Measurements from ENCODE around the gene SPOCD1. TPM values are rescaled to one million over a fixed set of nuclear protein-coding genes. Genes with fewer than 3 reads are reported as not detected.

The SPOCD1 gene
- total RNA-seq, 4 donors from 2014 or later: 0.22 to 1.6 (median 0.96) TPM; not detected in 1

DNA sequence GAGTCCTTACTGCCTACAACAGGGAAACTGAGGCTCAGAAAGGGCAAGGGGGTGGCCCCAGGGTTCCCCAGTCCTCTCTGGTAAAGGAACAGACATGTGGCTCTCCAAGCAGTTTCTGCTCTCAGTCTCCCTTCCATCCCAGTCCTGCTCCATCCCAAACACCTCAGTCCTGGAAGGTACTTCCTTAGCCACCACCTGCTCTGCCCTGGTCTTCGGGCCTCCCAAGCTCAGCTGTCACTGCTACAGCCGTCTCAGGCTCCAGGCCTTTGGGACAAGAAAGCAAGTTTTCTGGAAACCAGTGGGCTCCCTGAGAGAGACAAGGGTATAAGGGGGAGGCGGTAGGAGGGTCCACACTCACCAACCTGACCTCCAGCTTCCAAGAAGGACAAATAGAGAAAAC, 28.6 kb downstream of the SPOCD1 start:
- no peak for DNase-seq
- no peaks in the 10 kb centered on the region for H3K36me3 ChIP-seq
- H3K9me3 ChIP-seq: no peaks in the 10 kb centered on the region
- H3K4me3 ChIP-seq (replicated peaks in 1 of 3): no peak overlapping the region
- intact Hi-C loops (cut with DNase I): no loop called here
- no peaks in the 10 kb centered on the region for H3K27me3 ChIP-seq
- no peak for TF ChIP-seq POLR2A (IDR thresholded peaks at IDR 0.05)
- TF ChIP-seq, protein P1, sequence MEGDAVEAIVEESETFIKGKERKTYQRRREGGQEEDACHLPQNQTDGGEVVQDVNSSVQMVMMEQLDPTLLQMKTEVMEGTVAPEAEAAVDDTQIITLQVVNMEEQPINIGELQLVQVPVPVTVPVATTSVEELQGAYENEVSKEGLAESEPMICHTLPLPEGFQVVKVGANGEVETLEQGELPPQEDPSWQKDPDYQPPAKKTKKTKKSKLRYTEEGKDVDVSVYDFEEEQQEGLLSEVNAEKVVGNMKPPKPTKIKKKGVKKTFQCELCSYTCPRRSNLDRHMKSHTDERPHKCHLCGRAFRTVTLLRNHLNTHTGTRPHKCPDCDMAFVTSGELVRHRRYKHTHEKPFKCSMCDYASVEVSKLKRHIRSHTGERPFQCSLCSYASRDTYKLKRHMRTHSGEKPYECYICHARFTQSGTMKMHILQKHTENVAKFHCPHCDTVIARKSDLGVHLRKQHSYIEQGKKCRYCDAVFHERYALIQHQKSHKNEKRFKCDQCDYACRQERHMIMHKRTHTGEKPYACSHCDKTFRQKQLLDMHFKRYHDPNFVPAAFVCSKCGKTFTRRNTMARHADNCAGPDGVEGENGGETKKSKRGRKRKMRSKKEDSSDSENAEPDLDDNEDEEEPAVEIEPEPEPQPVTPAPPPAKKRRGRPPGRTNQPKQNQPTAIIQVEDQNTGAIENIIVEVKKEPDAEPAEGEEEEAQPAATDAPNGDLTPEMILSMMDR (IDR thresholded peaks at IDR 0.05): no peak
- 74 to 83% methylated on average over 3 of the region's 3 CpGs for WGBS, 2 donors
- peaks cover 0 to 4% of the 10 kb centered on the region in 2 donors for H3K4me1 ChIP-seq
- H3K27ac ChIP-seq: no peak overlapping the region

DNA sequence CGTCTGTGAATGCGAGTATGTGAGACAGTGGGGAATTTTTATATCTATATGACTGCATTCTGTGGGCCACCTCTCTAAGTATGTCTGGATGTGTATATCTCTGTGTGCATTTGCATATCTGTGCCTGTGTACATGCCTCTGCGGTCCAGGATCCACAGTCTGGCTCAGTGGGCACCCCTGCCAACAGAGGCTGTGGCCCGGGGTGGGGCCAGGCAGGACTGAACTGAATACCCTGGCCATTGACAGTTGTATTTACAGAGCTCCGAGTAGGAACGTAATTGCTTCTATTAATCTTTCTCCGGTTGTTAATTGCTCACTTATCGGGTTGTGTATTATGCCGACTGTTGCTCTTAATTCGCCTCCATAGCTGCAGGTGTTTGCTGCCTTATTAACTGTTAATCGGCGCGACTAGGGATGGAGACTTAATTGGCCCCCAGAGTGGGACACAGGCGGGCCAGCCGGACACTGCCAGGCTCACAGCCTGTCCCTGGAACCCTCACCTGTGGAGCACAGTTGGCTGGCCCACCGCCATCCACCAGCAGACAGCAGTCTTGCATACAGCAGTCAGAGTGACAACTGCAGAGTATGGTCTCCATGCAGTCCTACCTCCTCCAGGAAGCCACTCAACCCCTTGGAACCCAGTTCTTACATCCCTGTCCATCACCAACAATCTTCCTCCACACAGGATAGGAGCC, 29.3 kb downstream of the SPOCD1 start:
- no peaks in the 10 kb centered on the region for H3K9me3 ChIP-seq
- H3K4me3 ChIP-seq (replicated peaks in 1 of 3): no peak overlapping the region
- no peak for DNase-seq
- no peak overlapping the region for H3K27ac ChIP-seq
- 93 to 94% methylated on average over 16 of the region's 16 CpGs for WGBS, 2 donors
- H3K36me3 ChIP-seq: no peaks in the 10 kb centered on the region
- H3K4me1 ChIP-seq: peaks cover 0 to 4% of the 10 kb centered on the region in 2 donors
- H3K27me3 ChIP-seq: no peaks in the 10 kb centered on the region
- TF ChIP-seq, protein P1 (IDR thresholded peaks at IDR 0.05): no peak
- intact Hi-C loops (cut with DNase I): no loop called here

DNA sequence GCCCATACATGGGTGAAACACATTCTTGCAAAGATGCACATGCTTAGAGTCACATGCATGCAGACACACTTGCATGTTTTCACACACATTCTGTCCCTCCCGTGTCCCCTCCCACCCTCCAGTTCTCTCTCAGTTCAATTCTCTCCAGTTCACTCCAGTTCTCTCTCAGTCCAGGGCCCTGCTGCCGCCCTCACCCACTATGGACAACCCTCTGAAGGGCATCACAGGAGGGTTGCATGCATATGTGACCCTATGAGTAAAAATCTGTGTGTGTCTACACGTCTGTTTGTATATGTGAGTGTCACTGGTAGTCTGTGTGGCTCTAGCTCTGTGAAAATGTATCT, 29.9 kb downstream of the SPOCD1 start:
- 85 to 87% methylated on average over 3 of the region's 3 CpGs for WGBS, 2 donors
- Histone ChIP-seq H3K4me3 (replicated peaks in 1 of 3) (no peak overlapping the region), H3K27ac (no peak overlapping the region), H3K4me1 (peaks cover 0 to 4% of the 10 kb centered on the region in 2 donors), H3K27me3 (no peaks in the 10 kb centered on the region), H3K36me3 (no peaks in the 10 kb centered on the region), H3K9me3 (no peaks in the 10 kb centered on the region)
- DNase-seq: no peak
- TF ChIP-seq POLR2A (IDR thresholded peaks at IDR 0.05): no peak
- TF ChIP-seq, protein P1 (IDR thresholded peaks at IDR 0.05): no peak
- intact Hi-C loops (cut with DNase I): no loop called here

DNA sequence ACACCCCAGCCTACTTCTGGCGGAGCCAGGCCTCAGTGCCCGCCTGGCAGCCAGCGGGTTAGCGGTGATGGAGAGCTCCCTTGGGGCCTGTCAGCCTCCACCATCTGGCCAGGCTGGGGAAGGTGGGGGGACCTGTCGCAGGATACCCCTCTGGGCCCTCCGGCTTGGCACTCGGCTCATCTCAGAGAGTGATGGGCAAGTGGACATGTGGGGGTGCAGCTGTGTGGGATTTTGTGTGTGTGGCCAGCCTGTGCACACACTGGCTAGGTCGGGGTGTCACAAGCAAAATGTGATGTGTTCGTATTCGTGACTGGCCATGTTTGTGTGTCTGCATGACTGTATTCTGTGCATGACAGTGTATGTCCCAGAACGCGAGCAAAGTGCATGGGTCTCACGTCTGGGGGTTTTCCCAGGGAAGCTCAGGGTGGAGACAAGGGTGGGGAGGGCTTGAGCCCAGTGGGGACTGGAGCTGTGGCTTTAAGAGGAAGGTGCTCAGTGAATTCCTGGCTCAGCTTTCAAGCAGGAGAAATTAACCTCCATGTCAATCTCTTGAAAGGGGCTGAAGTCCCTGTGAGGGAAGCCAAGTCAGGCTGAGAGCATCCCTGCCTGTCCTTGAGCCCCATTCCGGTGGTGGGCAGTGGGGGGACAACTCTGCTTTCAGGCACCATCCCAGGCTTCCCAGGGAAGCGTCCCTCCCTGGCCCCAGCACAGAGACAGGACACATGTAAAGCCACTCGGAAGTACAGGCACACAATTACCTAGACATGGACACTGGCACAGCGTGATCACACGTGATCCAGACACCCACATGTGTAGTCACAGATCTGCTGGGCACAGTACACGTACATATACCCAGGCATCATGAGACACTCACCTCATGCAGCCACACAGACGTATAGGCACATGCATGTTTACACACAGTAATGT, 30.5 kb downstream of the SPOCD1 start:
- Histone ChIP-seq H3K4me3 (replicated peaks in 1 of 3) (no peak overlapping the region), H3K9me3 (no peaks in the 10 kb centered on the region), H3K36me3 (no peaks in the 10 kb centered on the region), H3K27me3 (no peaks in the 10 kb centered on the region), H3K4me1 (peaks cover 0 to 4% of the 10 kb centered on the region in 2 donors), H3K27ac (no peak overlapping the region)
- intact Hi-C loops (cut with DNase I): no loop called here
- WGBS, 2 donors: 80 to 82% methylated on average over 9 to 19 of the region's 20 CpGs
- no peak for TF ChIP-seq POLR2A (IDR thresholded peaks at IDR 0.05)
- TF ChIP-seq, protein P1 (IDR thresholded peaks at IDR 0.05): no peak
- DNase-seq: no peak
